ENCODE data around the gene DIDO1.

DNA sequence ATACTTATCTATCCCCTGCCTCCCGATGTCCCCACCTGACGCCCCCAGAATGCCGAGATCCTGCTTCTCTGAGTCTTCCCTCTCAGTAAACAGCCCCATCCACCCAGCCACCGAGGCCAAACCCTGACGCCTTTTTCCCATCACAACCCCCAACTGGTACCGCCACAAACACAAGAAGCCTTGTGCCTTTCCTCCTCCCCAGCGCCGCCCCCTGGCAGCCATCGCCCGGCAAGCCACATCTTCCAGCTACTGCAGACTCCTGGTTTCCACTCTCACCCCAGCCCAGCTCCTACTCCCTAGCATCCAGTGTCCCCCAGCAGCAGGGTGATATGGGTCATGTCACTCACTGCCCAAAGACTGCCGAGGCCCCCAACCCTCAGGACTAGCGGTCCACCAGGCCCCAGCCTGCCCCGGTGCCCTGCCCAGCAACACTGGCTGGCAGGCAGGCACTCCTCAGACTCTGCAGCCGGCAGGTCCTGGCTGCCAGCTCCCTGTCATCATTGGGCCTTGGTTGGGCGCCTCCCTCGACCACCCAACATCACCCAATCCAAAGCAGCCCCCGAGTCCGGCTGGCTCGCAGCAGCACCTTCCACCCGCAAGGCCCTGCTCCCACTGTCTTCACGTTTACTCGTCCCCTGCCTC, 75.9 kb downstream of the DIDO1 start:
- TF ChIP-seq, protein P1, sequence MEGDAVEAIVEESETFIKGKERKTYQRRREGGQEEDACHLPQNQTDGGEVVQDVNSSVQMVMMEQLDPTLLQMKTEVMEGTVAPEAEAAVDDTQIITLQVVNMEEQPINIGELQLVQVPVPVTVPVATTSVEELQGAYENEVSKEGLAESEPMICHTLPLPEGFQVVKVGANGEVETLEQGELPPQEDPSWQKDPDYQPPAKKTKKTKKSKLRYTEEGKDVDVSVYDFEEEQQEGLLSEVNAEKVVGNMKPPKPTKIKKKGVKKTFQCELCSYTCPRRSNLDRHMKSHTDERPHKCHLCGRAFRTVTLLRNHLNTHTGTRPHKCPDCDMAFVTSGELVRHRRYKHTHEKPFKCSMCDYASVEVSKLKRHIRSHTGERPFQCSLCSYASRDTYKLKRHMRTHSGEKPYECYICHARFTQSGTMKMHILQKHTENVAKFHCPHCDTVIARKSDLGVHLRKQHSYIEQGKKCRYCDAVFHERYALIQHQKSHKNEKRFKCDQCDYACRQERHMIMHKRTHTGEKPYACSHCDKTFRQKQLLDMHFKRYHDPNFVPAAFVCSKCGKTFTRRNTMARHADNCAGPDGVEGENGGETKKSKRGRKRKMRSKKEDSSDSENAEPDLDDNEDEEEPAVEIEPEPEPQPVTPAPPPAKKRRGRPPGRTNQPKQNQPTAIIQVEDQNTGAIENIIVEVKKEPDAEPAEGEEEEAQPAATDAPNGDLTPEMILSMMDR (conservative IDR thresholded peaks at IDR 0.05 in 1 of 2, IDR thresholded peaks at IDR 0.05 in 1 of 2; ENCODE audit: low read depth in 1 of 2, low read length in 2 of 2), result no peak
- no peak for TF ChIP-seq EZH2 (IDR thresholded peaks at IDR 0.05; ENCODE audit: low read length, missing control alignments)
